H1 (cell line): ENCODE results near the gene NSD2. TPM values are rescaled to one million over a fixed set of nuclear protein-coding genes. Genes with fewer than 3 reads are reported as not detected.

Source experiments
- CTCF ChIA-PET: fragments of 300-600 bp; sonication (Branson Sonifier 250); formaldehyde crosslinking; loops from one replicate; lab custom pipeline; 2021; ENCODE audit not compliant: partially characterized antibody; lab: Charles Lee
- POLR2A ChIA-PET: fragments of 300-600 bp; sonication (Branson Sonifier 250); formaldehyde crosslinking; loops from one replicate; lab custom pipeline; 2021; ENCODE audit warnings: inconsistent platforms; ENCODE audit not compliant: partially characterized antibody; lab: Charles Lee
- DNase-seq, 2 experiments: peaks; one replicate each; pipeline versions ENCODE4 v3.0.0 to v3.0.0-alpha.2; 2010 to 2022; ENCODE audit warnings: low spot score in 2 of 2, low read depth in 1 of 2, mixed read lengths in 1 of 2
- FAIRE-seq: peaks from 2 replicates; lab custom pipeline; 2011; peaks lifted over from hg19 to GRCh38; lab: Jason Lieb, UNC
- H2AFZ ChIP-seq: 2 replicates; pipeline ENCODE4 v1.8.1; 2012; ENCODE audit warnings: low read length, inconsistent platforms
- H2AK5ac ChIP-seq: 2 replicates; pipeline ENCODE4 v1.6.1; 2013; ENCODE audit warnings: low read depth, low read length
- H2BK120ac ChIP-seq: replicated peaks from 2 replicates; pipeline ENCODE3; 2013; ENCODE audit warnings: low read depth, low read length, inconsistent platforms
- H2BK12ac ChIP-seq: 2 replicates; pipeline ENCODE4 v1.6.1; 2013; ENCODE audit warnings: low read depth, low read length
- H2BK15ac ChIP-seq: 2 replicates; pipeline ENCODE4 v1.6.1; 2013; ENCODE audit warnings: low read length
- H2BK20ac ChIP-seq: 2 replicates; pipeline ENCODE4 v1.6.1; 2013; ENCODE audit warnings: low read length
- H2BK5ac ChIP-seq: 2 replicates; pipeline ENCODE4 v1.6.1; 2013; ENCODE audit warnings: low read depth, low read length
- H3K14ac ChIP-seq: 2 replicates; pipeline ENCODE4 v1.6.1; 2013; ENCODE audit warnings: inconsistent platforms; ENCODE audit not compliant: insufficient read length
- H3K18ac ChIP-seq: 2 replicates; pipeline ENCODE4 v1.6.1; 2013; ENCODE audit warnings: low read length; ENCODE audit errors: extremely low read depth
- H3K23ac ChIP-seq: 2 replicates; pipeline ENCODE4 v1.6.1; 2013; ENCODE audit warnings: inconsistent platforms; ENCODE audit not compliant: insufficient read length
- H3K23me2 ChIP-seq: 2 replicates; pipeline ENCODE4 v1.6.1; 2013; ENCODE audit warnings: low read depth, low read length
- H3K27ac ChIP-seq: 2 replicates; pipeline ENCODE4 v1.6.1; 2011; ENCODE audit warnings: low read depth, low read length, inconsistent platforms
- H3K27me3 ChIP-seq, 4 experiments: replicated peaks in 1 of 4; 1 replicate in 1 of 4; 2 replicates in 3 of 4; pipeline versions ENCODE4 v1.6.1 to v1.8.1; 2011 to 2013; ENCODE audit warnings: low read length in 3 of 4, mild to moderate bottlenecking in 3 of 4, inconsistent platforms in 2 of 4, mixed read lengths in 2 of 4, moderate library complexity in 1 of 4; ENCODE audit not compliant: control insufficient read depth in 3 of 4, insufficient read depth in 3 of 4; ENCODE audit errors: extremely low read depth in 1 of 4
- H3K36me3 ChIP-seq, 4 experiments: 2 replicates each; pipeline versions ENCODE4 v1.6.1 to v1.8.1; 2011 to 2013; ENCODE audit warnings: mild to moderate bottlenecking in 4 of 4, low read length in 3 of 4, moderate library complexity in 2 of 4, control low read depth in 1 of 4, inconsistent platforms in 1 of 4; ENCODE audit not compliant: insufficient read depth in 4 of 4, control insufficient read depth in 2 of 4
- H3K4ac ChIP-seq: replicated peaks from 2 replicates; pipeline ENCODE3; 2013; ENCODE audit warnings: low read length, low read depth, mixed read lengths, inconsistent platforms; ENCODE audit not compliant: insufficient read length
- H3K4me1 ChIP-seq, 4 experiments: replicated peaks in 1 of 4; 1 replicate in 1 of 4; 2 replicates in 3 of 4; pipeline versions ENCODE4 v1.6.1 to v1.8.1; 2011 to 2013; ENCODE audit warnings: low read length in 3 of 4, inconsistent platforms in 2 of 4, mixed read lengths in 1 of 4; ENCODE audit not compliant: insufficient read depth in 4 of 4, control insufficient read depth in 3 of 4
- H3K4me2 ChIP-seq, 2 experiments: 2 replicates each; pipeline versions ENCODE4 v1.6.1 to v1.8.1; 2011 to 2013; ENCODE audit warnings: low read depth in 2 of 2, low read length in 2 of 2, control low read depth in 1 of 2, inconsistent platforms in 1 of 2, mild to moderate bottlenecking in 1 of 2; ENCODE audit not compliant: insufficient read depth in 1 of 2
- H3K4me3 ChIP-seq, 4 experiments: fragments of 200-600, 300-600 bp in 1 of 4; sonication (generic), shearing (Covaris generic), sonication (Bioruptor Twin) in 1 of 4; 2 replicates each; pipeline versions ENCODE4 v1.5.1 to v1.8.1; 2011 to 2016; ENCODE audit warnings: low read length in 4 of 4, low read depth in 3 of 4, control low read depth in 2 of 4, inconsistent platforms in 2 of 4, mild to moderate bottlenecking in 2 of 4, mixed read lengths in 1 of 4, moderate library complexity in 1 of 4; ENCODE audit not compliant: insufficient read depth in 2 of 4; ENCODE audit errors: extremely low read depth in 1 of 4
- H3K56ac ChIP-seq: replicated peaks from 2 replicates; pipeline ENCODE3; 2013; ENCODE audit warnings: low read depth, mild to moderate bottlenecking, mixed read lengths, low read length, inconsistent platforms; ENCODE audit not compliant: insufficient read length
- H3K79me1 ChIP-seq: 2 replicates; pipeline ENCODE4 v1.6.1; 2013; ENCODE audit warnings: low read depth, low read length, control low read depth
- H3K79me2 ChIP-seq, 2 experiments: 2 replicates each; pipeline versions ENCODE4 v1.6.1 to v1.8.1; 2012 to 2013; ENCODE audit warnings: low read length in 2 of 2, mild to moderate bottlenecking in 2 of 2, inconsistent platforms in 1 of 2; ENCODE audit not compliant: insufficient read depth in 2 of 2, control insufficient read depth in 1 of 2
- H3K9ac ChIP-seq, 4 experiments: replicated peaks in 1 of 4; 1 replicate in 1 of 4; 2 replicates in 3 of 4; pipeline versions ENCODE4 v1.6.1 to v1.8.1; 2011 to 2013; ENCODE audit warnings: low read depth in 3 of 4, low read length in 3 of 4, control low read depth in 2 of 4, mild to moderate bottlenecking in 2 of 4, moderate library complexity in 2 of 4, inconsistent platforms in 1 of 4; ENCODE audit errors: extremely low read depth in 1 of 4
- H3K9me3 ChIP-seq, 2 experiments: 2 replicates each; pipeline versions ENCODE4 v1.6.1 to v1.8.1; 2012 to 2013; ENCODE audit warnings: mild to moderate bottlenecking in 2 of 2, moderate library complexity in 2 of 2, control low read depth in 1 of 2, inconsistent platforms in 1 of 2, low read depth in 1 of 2, low read length in 1 of 2, mixed read lengths in 1 of 2; ENCODE audit not compliant: insufficient read depth in 2 of 2
- H4K20me1 ChIP-seq, 2 experiments: replicated peaks in 1 of 2; 2 replicates each; pipeline versions ENCODE3 to v1.8.1; 2011 to 2013; ENCODE audit warnings: inconsistent platforms in 2 of 2, low read length in 2 of 2, mild to moderate bottlenecking in 1 of 2; ENCODE audit not compliant: insufficient read depth in 2 of 2, control insufficient read depth in 1 of 2
- H4K5ac ChIP-seq: 2 replicates; pipeline ENCODE4 v1.6.1; 2013; ENCODE audit warnings: low read length, low read depth, mixed read lengths, inconsistent platforms; ENCODE audit not compliant: insufficient read length
- H4K8ac ChIP-seq: 2 replicates; pipeline ENCODE4 v1.8.0; 2013; ENCODE audit warnings: mild to moderate bottlenecking, moderate library complexity, low read length, inconsistent platforms; ENCODE audit not compliant: insufficient read depth; ENCODE audit errors: extremely low read depth
- H4K91ac ChIP-seq: replicated peaks from 2 replicates; pipeline ENCODE3; 2013; ENCODE audit warnings: low read length, mixed read lengths, inconsistent platforms; ENCODE audit not compliant: insufficient read length
- BACH1 ChIP-seq: IDR thresholded peaks from 2 replicates; pipeline ENCODE4 v1.6.1; 2012; ENCODE audit warnings: low read length, improper control_type of control experiment
- BCL11A ChIP-seq, 2 experiments: IDR thresholded peaks; one replicate each; pipeline ENCODE4 v1.6.1; 2011; ENCODE audit warnings: low read depth in 2 of 2, low read length in 2 of 2, mild to moderate bottlenecking in 2 of 2
- CBX5 ChIP-seq: fragments of 300-800, 300-1000 bp; sonication (generic); IDR thresholded peaks from 2 replicates; pipeline ENCODE4 v1.7.1; 2016; ENCODE audit warnings: antibody characterized with exemption, low read length, low read depth
- CHD2 ChIP-seq: IDR thresholded peaks from 2 replicates; pipeline ENCODE4 v1.6.1; 2012; ENCODE audit warnings: low read length, improper control_type of control experiment
- CTCF ChIP-seq, 3 experiments: IDR thresholded peaks; 1 replicate in 2 of 3; 2 replicates in 1 of 3; pipeline versions ENCODE4 v1.5.1 to v1.6.1; 2011; ENCODE audit warnings: low read length in 3 of 3, mild to moderate bottlenecking in 3 of 3, inconsistent platforms in 2 of 3, low read depth in 1 of 3, moderate library complexity in 1 of 3; ENCODE audit not compliant: insufficient read depth in 1 of 3; ENCODE audit errors: control extremely low read depth in 1 of 3
- RAD21 ChIP-seq, 2 experiments: IDR thresholded peaks in 1 of 2; conservative IDR thresholded peaks in 1 of 2; 2 replicates each; pipeline ENCODE4 v1.6.1; 2011; ENCODE audit warnings: low read depth in 2 of 2, low read length in 2 of 2, improper control_type of control experiment in 1 of 2, inconsistent platforms in 1 of 2, mild to moderate bottlenecking in 1 of 2, moderate library complexity in 1 of 2
- SUZ12 ChIP-seq: fragments of 200-600 bp; sonication (generic); IDR thresholded peaks from 2 replicates; pipeline ENCODE4 v1.6.1; 2012; ENCODE audit warnings: mild to moderate bottlenecking, inconsistent platforms, low read length, moderate library complexity, mixed read lengths
- YY1 ChIP-seq: IDR thresholded peaks from 2 replicates; pipeline ENCODE4 v1.6.1; 2011; ENCODE audit warnings: low read depth, mild to moderate bottlenecking, low read length
- WGBS, 2 experiments: shearing (Covaris generic) in 1 of 2; methylation state at CpG; one replicate each; pipeline versions ENCODE4 v1.1.6 to v1.1.7; 2013 to 2015; ENCODE audit warnings: low lambda C conversion rate in 2 of 2, mixed read lengths in 2 of 2, inconsistent platforms in 1 of 2, low coverage in 1 of 2, missing lambda C conversion rate in 1 of 2; ENCODE audit not compliant: insufficient replicate concordance in 2 of 2, insufficient coverage in 1 of 2, insufficient read length in 1 of 2; ENCODE audit errors: extremely low coverage in 1 of 2, missing lambda C conversion rate in 1 of 2; 5-methylcytosine and 5-hydroxymethylcytosine counted together
- polyA plus RNA-seq, 7 experiments: library from polyadenylated mRNA; depleted of rRNA in 3 of 7; stranded (reverse) in 5 of 7; unstranded in 2 of 7; fragments of >200 nt in 5 of 7; fragments of 200-250 nt in 2 of 7; gene quantifications; 1 replicate in 5 of 7; 2 replicates in 1 of 7; 4 replicates in 1 of 7; pipeline versions ENCODE4 v1.2.1 to v1.2.3, GENCODE V29; 2011 to 2013; ENCODE audit warnings: missing spikeins in 2 of 7, mixed read lengths in 2 of 7
- total RNA-seq: library from RNA; stranded (reverse); fragmentation: NEBNext Ultra II Directional; extraction: Animal tissue kit (Norgen Biotek cat#: 25700); gene quantifications from 2 replicates; pipeline ENCODE4 v1.2.1, GENCODE V29; 2021
- TF ChIP-seq, protein P1 (sequence below): IDR thresholded peaks from 2 replicates; pipeline ENCODE4 v1.6.1; 2012; ENCODE audit warnings: inconsistent platforms

The NSD2 gene
- total and polyA plus RNA-seq, 2 of the 8 experiments (the other 6 are each of a cell fraction or from before 2014, with no cell fraction given) = 26.7 to 129 TPM

GRCh38 chr4:1992468-1993168 is 121.4 kb downstream of the NSD2 start:
- FAIRE-seq = no peak
- peaks cover under 1 to 65% of the 10 kb centered on the region in 2 experiments for H3K79me2 ChIP-seq
- CTCF ChIA-PET = interaction anchor here (0.7 to 1.8 kb wide), 14 partner anchors 9 to 264 kb away, joined by 3 to 7 read pairs (median 4); no protein-coding TSS in a partner anchor
- TF ChIP-seq CTCF (IDR thresholded peaks at IDR 0.05; ENCODE audit: control extremely low read depth in 1 of 3, insufficient read depth in 1 of 3, low read depth in 1 of 3, low read length in 3 of 3) (peak in 2 of 3 experiments; percentile 90 to 94; a peak in 3 of 4 replicates), YY1 (peak; percentile 85), RAD21 (IDR thresholded peaks at IDR 0.05 in 1 of 2, conservative IDR thresholded peaks at IDR 0.05 in 1 of 2; ENCODE audit: low read depth in 2 of 2, low read length in 2 of 2) (peak; percentile 56 to 66), SUZ12 (no peak), CBX5 (no peak), BCL11A (IDR thresholded peaks at IDR 0.05; ENCODE audit: low read depth in 2 of 2, low read length in 2 of 2) (no peak), CHD2 (no peak), BACH1 (peak; percentile 51; the same call in 1 of the 2 replicates)
- TF ChIP-seq, protein P1, sequence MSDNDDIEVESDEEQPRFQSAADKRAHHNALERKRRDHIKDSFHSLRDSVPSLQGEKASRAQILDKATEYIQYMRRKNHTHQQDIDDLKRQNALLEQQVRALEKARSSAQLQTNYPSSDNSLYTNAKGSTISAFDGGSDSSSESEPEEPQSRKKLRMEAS = peak; percentile 67

More at GRCh38 chr4:1992468-1993168, 121.4 kb downstream of the NSD2 start:
- Histone ChIP-seq H2BK15ac (no peak overlapping the region), H3K4ac (no peak overlapping the region), H3K18ac (no peak overlapping the region; the same call in 1 of the 2 replicates), H2BK5ac (no peak overlapping the region), H2BK12ac (no peak overlapping the region), H3K9ac (peak overlapping the region in 1 of 4 experiments; percentile 6; a peak in 2 of 7 replicates), H3K23ac (no peak overlapping the region), H4K91ac (no peak overlapping the region), H3K36me3 (peaks cover 2 to 22% (median 11%) of the 10 kb centered on the region in 4 experiments; a peak in 7 of 8 replicates), H3K27ac (no peak overlapping the region), H3K79me1 (peaks cover 19% of the 10 kb centered on the region), H2AK5ac (no peak overlapping the region), H3K14ac (no peak overlapping the region), H3K9me3 (no peaks in the 10 kb centered on the region), H3K27me3 (no peaks in the 10 kb centered on the region), H4K8ac (no peak overlapping the region), H4K5ac (peak overlapping the region; percentile 29), H3K56ac (no peak overlapping the region), H2AFZ (no peak overlapping the region), H4K20me1 (peaks cover 12 to 28% of the 10 kb centered on the region in 2 experiments), H3K4me1 (peaks cover 0 to 5% (median 3%) of the 10 kb centered on the region in 4 experiments; a peak in 2 of 7 replicates), H3K4me2 (no peak overlapping the region; a peak in 1 of 4 replicates), H2BK20ac (no peak overlapping the region), H3K23me2 (no peaks in the 10 kb centered on the region), H2BK120ac (no peak overlapping the region), H3K4me3 (no peak overlapping the region)
- 76% methylated on average over 44 of the region's 45 CpGs; no CpG with 5 or more reads in 1 of the 2 experiments for WGBS, 2 experiments
- POLR2A ChIA-PET = interaction anchor here (1.2 to 1.7 kb wide), 2 partner anchors 16 to 20 kb away, joined by 4 to 5 read pairs; partner anchors contain the start of gene NELFA
- peak; percentile 41 to 91 for DNase-seq
